T follicular helper cell (primary cell): ENCODE results near the gene VRK3.

ENCODE experiments used
- DNase-seq: peaks from one replicate; pipeline ENCODE4 v3.0.0-alpha.2; 2020; ENCODE audit warnings: low read depth

The VRK3 gene

DNA sequence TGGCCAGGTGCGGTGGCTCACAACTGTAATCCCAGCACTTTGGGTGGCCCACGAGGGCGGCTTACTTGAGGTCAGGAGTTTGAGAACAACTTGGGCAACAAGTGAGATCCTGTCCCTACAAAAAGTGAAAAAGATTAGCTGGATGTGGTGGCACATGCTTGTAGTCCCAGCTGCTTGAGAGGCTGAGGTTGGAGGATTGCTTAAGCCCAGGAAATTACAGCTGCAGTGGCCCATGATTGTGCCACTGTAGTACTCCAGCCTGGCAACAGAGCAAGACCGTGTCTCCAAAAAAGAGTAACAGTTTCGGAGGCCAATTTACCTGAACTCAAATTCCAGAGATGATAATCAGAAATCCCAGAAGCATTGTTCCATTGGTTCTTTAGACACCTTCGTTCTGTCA lies 5.1 kb upstream of the VRK3 start:
- no peak for DNase-seq

DNA sequence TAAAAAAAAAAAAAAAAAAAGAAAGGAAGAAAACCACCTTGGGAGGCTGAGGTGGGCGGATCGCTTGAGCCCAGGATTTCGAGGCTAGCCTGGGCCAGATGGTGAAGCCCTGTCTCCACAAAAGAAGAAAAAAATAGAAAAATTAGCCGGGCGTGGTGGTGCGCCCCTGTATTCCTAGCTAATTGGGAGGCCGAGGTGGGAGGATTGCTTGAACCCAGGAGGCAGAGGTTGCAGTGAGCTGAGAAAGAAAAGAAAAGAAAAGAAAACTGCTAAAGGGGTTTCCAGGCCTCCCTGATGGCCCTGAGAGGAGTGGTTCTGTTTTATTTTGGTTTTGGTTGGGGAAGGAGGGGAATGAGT lies 1.4 kb upstream of the VRK3 start:
- DNase-seq = no peak

DNA sequence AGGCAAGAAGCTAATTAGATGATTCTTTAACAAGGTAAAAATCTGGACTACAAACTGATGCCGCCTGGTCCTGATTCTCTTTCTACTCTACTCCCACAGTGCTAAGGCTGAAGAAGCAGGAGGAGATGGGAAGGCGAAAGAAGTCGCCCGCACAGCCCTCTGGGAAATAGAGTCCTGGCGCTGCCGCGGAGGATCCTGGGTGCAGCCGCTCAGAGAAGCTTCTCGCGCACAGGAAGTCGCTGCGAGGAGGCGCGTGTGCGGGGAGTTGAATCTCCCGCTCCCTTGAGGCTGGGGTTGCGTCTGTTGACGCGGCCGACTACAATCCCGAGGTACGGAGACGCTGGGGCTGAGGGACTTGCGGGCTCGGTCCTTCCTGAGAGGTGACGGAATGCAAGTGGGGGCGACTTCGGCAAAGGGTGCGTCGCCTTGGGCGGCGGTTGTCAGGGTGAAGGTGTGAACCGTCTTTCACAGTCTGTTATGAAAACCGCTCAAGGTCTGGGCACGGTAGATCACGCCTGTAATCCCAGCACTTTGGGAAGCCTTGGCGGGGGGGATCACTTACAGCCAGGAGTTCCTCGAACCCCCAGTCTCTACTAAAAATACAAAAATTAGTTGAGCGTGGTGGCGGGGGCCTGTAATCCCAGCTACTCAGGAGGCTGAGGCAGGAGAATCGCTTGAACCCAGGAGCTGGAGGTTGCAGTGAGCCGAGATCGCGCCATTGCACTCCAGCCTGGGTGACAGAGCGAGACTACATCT lies 800 bp upstream of the VRK3 start, which contains the start of gene ZNF473:
Gene ZNF473 (plus strand): TSS at position 212 of the 756 bp plus-strand sequence. CDS start 5,078 bp downstream, outside the sequence.
- peak; percentile 91 for DNase-seq

DNA sequence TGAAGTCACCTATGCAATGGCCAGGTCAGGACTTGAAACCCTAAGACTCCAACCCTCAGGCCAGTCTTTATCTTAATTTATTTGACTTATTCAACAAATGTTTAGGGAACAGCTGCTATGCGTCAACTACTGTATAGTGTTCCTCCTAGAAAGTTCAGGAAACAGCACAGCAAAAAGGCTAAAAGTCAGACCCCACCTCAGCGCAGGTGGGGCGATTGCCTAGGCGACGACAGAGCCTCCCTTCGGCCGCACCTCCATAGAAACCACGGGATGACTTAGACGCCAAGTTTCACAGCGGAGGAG lies 502 bp downstream of the VRK3 start:
- DNase-seq = no peak

DNA sequence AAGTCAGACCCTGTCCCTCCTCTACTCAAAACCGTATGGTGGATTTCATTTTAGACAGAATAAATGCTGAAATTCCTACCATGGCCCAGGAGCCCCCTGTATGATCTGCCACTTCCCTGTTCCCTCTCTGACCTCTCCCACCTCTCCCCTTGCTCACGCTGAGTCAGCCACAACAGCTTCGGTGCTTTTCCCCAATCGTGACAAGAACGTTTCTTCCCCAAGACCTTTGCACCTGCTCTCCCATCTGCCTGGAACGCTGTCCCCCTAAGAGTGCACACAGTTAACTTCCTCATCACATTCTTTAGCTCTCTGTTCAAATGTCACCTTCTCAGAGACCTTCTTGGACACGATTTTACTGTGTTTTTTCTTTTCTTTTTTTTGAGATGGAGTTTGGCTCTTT lies 2.3 kb downstream of the VRK3 start:
- no peak for DNase-seq

DNA sequence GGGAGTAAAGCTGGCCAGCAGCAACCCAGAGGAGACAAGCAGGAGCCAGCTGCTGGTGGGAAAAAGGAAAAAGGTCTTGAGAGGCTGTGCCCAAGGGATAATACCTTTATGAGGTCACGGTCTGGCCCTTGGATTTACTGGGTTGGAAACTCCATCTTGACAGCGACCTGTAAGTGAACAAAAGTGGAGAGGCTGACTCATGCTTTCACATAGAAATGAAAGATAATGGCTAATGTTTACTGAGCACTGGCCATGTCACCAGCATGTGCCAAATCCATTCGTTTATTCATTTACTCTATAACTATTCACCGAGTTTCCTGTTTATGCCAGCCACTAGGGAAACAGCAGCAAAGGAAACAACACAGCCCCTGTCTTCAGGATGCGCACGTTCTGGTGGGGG lies 4.7 kb downstream of the VRK3 start:
- DNase-seq = no peak

DNA sequence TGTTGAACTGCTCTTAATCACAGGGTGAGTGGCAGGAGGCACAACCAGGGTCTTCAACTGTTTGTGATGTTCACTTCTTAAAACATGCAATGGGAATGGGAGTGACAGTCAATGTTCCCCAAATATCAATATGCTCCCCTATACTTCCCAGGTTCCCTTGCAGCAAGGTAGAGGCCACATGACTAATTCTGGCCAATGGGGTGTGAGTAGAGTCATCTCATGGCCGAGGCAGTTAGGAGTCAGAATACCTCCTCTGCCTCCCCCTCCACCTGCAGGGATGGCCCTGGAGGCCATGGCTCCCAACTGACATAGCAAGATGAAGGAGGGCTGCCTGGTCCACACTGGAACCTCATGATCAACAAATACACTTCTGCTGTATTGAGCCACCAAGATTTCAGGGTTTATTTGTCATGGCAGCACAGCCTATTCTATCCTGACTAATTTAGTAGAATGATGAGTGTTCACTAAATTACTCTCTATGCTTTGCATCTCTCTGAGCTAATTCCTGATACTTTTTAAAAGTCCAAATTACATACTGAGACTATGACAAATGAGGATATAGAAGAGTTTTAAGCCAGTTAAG lies 8.9 kb downstream of the VRK3 start:
- no peak for DNase-seq

DNA sequence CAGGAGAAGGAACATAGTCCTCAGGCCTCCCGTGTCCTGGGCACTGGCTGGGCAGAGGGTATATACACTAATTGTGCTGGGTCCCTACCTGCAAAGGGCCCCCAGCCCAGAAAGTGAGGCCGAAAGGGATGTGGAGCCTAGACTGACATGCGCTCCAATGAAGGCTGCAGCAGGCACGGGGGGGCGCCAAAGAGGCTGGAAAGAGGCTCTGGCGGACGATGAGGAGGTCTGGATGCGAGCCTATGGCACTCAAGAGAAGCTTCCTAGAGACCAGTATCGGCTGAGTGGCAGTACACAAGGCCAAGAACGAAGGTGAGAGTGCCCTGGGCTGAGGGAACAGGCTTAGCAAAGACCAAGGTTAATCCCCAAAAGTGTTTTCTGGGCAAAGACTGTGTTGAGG lies 16.6 kb downstream of the VRK3 start:
- no peak for DNase-seq

DNA sequence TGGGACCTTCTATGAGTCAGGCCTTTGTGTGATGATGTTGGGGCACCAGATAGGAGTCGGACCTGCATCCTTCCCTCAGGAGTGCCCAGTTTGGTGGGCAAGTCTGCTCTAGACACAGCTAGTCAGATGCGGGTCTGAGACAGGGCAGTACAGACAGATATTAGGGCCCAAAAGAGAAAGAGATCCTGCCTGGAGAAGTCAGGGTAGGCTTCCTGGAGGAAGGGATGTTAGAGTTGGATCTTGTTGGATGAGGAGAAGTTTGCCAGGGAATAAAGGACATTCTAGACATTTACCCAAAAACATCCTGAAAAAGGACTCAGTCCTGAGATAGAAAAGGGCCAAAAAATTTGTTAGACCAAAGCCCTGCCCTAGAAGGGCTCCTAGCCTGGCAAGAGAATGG lies 17.2 kb downstream of the VRK3 start:
- DNase-seq = no peak

DNA sequence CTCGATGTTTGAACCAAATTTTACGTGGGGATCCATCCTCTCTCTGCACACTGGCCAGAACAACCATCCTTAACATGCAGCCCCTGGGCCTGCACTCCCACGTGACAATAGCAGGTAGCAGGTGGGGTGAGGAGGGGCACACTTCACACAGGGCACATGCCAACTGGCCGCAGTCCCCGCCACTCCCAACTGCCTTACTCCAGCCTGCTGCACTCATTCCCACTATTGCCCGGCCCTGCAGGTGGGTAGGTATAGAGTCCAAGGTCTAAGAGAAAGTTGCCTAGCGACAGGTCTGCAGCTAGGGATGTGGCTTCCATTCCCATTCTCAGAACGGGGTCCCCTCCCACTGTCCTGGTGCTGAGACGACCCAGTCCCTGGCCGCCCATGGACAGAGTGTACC lies 18.0 kb downstream of the VRK3 start:
- no peak for DNase-seq

DNA sequence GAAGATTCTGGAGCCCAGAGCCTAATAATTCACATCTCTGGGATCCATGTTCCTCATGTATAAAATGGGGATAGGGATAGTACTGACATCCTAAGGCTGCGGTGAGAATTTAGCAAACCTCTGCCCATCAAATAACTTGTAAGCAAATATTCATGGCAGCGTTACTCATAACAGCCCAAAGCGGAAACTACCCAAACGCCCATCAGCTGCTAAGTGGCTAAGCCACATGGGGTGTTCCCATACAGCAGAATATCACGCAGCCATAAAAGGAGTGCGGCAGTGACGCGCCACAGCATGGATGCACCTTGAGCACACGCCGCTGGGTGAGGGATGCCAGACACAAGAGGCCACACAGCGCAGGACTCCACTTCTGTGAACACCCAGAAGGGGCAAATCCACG lies 19.7 kb downstream of the VRK3 start:
- DNase-seq = no peak

DNA sequence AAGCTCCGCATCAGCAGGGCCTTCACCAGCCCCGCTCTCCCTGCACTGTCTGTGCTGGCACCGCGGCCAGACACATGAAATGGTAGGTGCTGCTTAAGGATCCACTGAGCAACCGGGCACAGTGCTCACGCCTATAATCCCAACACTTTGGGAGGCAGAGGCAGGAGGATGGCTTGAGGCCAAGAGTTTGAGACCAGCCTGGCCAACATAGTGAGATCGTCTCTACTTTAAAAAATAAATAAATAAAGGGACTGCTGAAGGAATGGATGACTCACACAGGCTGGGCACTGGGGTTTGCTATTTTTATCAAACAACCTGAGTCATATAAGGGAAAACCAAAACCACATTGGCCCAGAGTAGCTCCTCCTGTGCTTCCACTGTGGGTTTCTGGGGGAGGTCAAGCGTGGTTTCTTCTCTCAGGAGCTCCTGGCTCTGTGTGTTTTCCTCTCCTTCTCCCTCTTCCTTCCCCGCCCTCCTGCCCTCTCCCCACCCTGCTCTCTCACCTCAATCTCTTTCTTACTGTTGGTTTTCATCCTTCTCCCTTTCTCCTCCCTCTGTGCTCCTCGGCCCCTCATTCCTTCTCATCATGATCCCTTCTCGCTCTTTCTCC lies 21.3 kb downstream of the VRK3 start:
- DNase-seq = no peak

DNA sequence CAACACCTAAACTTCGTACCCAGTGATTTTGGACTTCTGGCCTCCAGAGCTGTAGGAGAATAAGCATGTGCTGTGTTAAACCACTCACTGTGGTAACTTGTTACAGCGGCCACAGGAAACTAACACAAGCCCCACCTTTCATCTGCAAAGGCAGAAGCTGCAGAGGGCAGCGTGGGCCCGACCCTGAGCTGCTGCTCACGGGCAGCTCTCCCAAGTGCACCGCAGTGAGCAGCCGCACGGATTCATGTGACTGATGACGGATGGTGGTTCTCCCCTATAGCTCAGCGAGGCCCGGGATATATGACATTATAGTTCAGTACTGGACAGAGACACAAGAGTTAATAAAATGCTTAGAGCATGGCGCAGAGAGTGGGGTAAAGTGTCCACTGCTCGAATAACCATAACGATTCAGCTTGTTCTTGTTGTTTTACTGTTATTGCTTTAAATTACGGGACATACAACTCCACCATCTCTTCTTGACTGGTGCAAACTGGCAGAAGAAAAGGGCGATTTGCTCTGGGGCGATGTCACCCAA lies 21.9 kb downstream of the VRK3 start:
- DNase-seq = no peak

DNA sequence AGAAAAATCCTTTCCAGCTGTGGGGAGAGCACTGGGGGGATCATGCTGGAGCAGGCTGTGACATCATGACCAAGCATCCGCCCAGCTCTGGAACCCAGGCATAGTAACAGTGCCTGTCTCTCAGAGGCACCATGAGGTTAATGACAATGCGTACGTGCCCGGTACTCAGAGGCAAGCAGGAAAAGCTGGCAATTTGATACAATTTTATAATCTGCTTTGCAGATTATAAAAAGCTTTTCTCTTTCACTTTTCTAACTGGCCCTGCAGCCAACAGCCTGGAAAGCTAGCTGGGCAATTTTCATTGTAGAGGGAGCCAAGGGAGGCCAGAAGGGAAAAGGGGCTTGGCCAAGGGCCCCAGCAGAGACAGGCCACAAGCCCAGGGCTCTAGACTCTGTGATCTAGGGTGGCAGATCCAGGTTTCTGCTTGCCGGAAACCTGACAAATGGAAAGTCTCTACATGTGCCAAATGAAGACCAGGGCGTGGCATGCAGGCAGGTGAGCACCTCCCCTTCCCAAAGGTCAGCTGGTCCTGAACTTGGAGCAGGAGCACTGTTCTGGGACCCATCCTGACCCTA lies 22.7 kb downstream of the VRK3 start:
- DNase-seq = no peak

DNA sequence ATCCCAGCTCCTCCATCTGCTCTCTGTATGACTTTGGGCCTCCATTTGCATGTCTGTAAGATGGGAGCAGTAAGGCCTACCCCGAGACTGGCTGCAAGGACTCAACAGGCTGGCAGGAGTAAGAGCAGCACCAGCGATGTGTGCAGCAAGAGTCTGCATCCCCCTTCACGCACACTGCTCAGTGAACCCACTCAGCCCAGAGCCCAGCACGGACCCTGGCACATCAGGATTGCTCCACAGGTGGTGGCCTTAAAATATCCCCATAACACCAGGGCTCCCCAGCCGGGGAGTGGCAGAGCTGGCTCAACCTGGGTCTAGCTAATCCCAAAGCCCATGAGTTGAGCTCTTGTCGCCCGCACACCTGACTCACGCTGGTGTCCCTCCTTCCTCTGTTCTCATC lies 23.4 kb downstream of the VRK3 start:
- DNase-seq = no peak

DNA sequence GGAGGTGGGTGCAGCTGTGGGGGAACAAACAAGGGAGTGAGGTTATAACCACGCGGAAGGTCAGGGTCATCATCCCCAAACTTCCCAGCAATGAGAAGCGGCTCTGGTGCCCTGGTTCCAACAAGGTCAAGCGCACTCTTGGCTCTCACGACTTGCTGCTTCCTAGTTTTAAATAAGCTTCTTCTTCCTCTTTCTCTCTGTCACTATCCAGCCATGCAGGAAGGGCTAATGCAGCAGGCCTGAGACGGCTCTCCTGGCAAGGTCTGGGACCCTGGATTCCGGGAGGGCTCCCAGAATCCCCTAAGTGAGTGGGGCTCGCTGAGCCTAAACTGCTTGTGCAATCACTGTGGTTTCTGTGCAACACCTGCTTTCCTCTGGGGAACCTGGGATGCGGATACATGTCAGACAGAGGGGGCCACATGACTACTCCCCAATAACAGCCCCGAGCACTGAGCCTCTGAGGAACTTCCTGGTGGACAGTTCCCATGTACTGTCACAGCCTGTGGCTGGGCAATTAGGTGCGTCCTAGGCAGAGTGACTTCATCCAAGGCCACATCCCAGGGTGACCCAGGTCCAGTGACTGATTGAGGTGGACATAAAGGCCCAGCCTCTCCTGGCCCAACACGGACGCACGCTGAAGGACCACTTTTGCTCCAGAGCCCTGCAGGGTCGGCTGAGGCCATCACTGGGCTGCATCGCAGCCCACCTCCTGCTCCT lies 24.2 kb downstream of the VRK3 start:
- no peak for DNase-seq

DNA sequence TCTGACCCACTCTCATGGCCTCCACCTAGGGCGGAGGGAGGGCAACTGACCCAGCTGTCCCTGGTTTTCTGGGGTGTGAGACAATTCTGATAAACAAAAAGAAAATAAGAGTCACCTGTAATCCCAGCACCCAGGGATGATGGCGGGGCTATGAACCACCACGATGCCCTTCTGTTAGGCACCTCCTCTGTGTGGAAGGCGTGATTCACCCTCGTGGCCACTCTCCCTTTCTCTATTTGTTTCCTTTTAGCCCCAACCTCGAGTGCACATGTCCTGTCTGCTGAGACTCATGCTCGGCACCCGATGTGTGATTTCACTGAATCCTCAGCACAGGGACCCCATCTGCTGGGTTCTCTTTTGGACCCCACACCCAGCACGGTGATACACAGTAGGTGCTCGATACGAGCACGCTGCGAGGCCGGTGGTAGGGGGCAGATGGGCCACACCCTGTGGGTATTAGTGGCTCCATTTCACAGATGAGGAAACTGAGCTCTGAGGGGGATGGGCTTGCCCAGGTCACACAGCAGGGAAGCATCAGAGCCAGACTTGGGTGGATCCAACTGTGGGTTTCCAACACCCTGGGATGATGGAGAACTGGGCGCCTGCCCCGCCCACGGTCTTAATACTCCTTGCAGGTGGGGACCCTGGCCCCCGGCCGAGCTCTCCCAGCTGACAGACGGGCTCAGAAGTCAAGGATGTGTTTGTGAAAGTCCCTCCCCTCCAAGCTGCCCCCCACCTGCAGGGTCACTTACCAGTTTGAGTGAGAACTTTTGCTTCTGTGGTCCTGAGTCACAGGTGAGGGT lies 24.9 kb downstream of the VRK3 start:
- no peak for DNase-seq

DNA sequence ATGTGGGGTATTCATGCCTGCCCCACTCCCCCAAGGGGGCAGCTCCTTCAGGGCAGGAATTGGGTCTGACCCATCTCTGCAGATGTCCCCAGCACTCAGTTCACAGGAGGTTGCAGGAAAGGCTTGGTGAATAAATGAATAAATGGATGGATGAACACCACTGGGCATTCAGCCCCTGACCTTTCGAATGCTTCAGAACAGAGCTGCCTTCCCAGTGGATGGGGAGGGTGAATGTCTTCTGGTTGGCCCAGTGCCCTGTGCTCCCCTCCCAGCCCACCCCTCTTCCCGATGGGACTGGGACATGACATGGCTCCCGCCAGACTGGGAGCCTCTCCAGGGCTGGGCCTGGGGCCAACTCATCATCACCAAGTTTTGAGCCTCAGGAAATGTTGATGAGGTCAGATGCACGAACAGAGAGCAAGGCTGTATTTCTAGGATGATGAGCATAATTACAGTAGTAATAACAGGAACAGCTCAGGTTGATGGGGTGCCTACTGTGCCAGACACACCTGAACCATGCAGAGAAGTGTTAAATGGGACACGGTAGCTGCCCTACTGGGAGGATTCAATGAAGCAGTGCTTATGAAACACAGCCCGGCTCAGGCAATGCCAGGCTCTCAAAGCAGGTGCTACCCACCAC lies 25.7 kb downstream of the VRK3 start:
- DNase-seq = no peak

DNA sequence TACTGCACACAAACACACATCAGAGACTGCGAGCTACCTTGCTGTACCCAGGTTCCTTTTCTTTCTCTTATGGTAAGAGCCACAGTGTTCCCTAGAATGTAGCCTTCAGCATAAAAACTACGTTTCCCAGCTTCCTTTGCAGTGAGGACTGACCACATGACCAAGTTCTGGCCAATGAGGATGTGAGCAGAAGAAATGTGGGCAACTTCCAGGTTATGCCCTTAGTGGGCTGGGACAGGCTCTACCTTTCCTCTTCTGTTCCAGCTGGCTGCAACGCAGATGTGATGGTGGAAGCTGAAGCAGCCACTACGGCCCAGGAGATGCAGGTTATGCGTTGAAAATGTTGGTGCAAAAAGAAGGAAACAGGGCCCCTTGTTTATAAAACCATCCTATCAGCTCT lies 27.5 kb downstream of the VRK3 start:
- no peak for DNase-seq

DNA sequence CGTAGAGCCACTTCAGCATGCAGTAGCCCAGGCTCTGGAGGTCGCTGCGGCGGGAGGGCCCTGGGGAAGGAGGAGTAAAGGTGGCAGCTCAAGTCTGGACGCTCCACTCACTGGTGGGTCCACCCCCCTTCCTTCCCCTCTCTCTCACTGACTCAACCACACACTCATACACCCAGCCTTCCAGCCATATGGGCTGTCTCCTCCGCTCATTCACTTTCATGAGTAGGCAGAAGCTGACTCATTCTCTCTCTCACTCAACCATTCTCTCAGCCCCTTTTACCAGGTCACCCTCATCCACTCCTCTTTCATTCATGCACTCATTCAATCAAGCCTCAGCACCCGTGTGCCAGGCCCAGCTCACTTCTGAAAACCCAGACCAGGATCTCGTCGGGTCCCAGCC lies 36.7 kb downstream of the VRK3 start:
- no peak for DNase-seq

DNA sequence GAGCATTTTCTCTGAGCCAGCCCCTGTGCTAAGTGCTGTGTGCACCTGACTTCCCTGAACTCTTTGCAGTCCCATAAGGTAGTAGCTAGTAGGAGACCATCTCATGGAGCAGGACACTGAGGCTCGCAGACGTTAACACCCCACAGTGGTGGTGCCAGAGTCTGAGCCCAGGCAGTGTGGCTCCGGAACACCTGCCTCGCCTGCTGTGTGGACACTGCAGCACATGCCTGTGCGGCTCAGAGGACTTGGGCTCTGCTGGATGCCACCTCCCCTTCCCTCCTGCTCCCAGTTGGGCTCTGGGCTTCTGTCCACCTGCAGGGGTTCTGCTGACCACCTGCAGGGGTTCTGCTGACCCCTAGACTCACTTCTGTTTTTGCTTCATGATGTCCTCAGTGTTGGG lies 37.2 kb downstream of the VRK3 start:
- no peak for DNase-seq
